C4-2B (cell line): ENCODE data around the gene ELAPOR1.

Experiments
- ZFX ChIP-seq: fragments of 450-650 bp; IDR thresholded peaks from 2 replicates; pipeline ENCODE4 v1.6.1; 2017
- TF ChIP-seq, protein P1 (sequence below): fragments of 450-650 bp; conservative IDR thresholded peaks from 2 replicates; pipeline ENCODE4 v1.5.1; 2017; ENCODE audit warnings: mild to moderate bottlenecking

DNA sequence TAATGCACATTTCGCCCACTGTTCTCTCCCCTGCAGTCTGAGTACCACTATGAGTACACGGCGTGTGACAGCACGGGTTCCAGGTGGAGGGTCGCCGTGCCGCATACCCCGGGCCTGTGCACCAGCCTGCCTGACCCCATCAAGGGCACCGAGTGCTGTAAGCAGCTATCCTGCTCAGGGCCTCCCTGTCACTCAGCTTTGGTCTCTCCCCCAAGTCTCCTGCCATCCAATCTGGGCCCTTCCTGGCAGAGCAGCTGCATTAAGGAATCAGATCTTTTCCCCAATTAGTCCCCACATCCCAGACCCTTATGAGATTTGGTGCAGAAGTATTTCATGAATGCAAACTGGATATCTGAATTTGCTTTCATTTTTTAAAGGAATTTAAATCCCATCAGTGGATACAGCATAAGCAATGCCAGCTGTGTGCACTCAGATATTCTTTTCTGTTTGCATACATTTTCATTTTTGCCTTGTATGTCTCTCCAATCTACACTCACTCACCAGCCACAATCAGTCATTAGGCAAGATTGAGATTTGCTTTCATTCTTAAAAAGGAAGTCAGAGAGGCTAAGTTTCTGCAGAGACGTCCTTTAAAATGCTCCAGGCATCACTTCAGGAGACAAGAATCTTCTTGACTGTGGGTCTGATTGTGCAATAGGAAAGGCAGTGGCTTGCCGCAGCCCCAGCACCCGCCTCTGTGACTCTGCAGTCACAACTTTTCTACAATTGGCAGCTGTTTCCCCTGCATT lies 48.1 kb downstream of the ELAPOR1 start:
- TF ChIP-seq, protein P1, sequence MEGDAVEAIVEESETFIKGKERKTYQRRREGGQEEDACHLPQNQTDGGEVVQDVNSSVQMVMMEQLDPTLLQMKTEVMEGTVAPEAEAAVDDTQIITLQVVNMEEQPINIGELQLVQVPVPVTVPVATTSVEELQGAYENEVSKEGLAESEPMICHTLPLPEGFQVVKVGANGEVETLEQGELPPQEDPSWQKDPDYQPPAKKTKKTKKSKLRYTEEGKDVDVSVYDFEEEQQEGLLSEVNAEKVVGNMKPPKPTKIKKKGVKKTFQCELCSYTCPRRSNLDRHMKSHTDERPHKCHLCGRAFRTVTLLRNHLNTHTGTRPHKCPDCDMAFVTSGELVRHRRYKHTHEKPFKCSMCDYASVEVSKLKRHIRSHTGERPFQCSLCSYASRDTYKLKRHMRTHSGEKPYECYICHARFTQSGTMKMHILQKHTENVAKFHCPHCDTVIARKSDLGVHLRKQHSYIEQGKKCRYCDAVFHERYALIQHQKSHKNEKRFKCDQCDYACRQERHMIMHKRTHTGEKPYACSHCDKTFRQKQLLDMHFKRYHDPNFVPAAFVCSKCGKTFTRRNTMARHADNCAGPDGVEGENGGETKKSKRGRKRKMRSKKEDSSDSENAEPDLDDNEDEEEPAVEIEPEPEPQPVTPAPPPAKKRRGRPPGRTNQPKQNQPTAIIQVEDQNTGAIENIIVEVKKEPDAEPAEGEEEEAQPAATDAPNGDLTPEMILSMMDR: no peak
- no peak for TF ChIP-seq ZFX
